Mononuclear cell (primary cell): ENCODE data around the gene DENND1B. TPM values are rescaled to one million over a fixed set of nuclear protein-coding genes. Genes with fewer than 3 reads are reported as not detected.
"Not testable (repeated sequence)": the region's sequence is repeated elsewhere in the genome, so short reads cannot be mapped to it uniquely, and the experiment has no call there.

Experiments
- H3K27me3 ChIP-seq: 2 replicates; pipeline ENCODE4 v1.6.0; 2011; ENCODE audit warnings: low read length, control low read depth; ENCODE audit not compliant: insufficient read depth
- H3K4me1 ChIP-seq: 2 replicates; pipeline ENCODE4 v1.5.1; 2011; ENCODE audit warnings: mild to moderate bottlenecking, low read length, control low read depth; ENCODE audit not compliant: insufficient read depth
- H3K4me3 ChIP-seq: 2 replicates; pipeline ENCODE4 v1.5.1; 2011; ENCODE audit warnings: mild to moderate bottlenecking, low read length, moderate library complexity
- H3K9me3 ChIP-seq: 2 replicates; pipeline ENCODE4 v1.5.1; 2011; ENCODE audit warnings: low read depth, mild to moderate bottlenecking, control low read depth, low read length
- total RNA-seq: library from RNA; depleted of rRNA; stranded (reverse); fragments of >200 nt; gene quantifications from one replicate; pipeline ENCODE4 v1.2.3, GENCODE V29; 2012

Gene DENND1B
- total RNA-seq, 1 donor: 54.8 TPM

DNA sequence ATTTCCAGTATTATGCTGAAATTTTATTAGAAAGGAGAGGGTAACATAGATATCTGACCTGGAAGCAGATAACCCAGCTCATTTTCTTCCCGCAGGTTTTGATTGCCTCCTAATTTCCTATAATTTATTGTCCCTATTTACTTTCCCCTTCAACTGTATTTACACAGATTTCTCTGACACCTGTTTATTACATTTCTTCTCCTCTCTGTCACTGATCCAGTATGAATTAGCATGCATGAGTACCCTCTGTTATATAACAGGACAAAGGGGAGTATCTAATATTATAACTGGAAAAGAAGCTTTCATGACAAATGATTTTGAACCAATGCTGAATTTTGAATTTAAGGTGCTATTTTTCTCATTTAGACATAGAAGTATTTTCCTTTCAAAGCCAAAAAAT, 37.4 kb downstream of the DENND1B start:
- no peaks in the 10 kb centered on the region for H3K27me3 ChIP-seq
- peaks cover 16% of the 10 kb centered on the region for H3K4me1 ChIP-seq
- H3K9me3 ChIP-seq: no peaks in the 10 kb centered on the region
- H3K4me3 ChIP-seq: no peak overlapping the region

DNA sequence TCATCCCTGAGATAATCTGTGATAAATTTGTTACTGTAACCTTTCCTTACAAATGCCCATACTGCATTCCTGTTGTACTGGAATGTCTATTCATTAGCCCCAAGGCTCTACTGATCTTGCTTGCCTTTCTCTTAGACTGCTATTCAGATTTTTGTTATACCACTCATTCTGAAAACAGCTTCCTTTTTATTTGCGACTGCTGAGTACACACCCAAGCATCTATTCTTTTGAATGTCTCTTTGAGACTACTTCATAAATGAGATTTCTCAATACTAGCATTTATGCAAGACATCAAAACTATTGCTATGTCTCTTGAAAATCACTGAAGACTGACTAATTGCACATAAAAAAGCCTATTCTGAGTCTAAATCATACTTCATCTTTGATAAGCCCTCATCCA, 38.6 kb downstream of the DENND1B start:
- H3K27me3 ChIP-seq: no peaks in the 10 kb centered on the region
- H3K4me3 ChIP-seq: no peak overlapping the region
- peaks cover 16% of the 10 kb centered on the region for H3K4me1 ChIP-seq
- H3K9me3 ChIP-seq: no peaks in the 10 kb centered on the region

DNA sequence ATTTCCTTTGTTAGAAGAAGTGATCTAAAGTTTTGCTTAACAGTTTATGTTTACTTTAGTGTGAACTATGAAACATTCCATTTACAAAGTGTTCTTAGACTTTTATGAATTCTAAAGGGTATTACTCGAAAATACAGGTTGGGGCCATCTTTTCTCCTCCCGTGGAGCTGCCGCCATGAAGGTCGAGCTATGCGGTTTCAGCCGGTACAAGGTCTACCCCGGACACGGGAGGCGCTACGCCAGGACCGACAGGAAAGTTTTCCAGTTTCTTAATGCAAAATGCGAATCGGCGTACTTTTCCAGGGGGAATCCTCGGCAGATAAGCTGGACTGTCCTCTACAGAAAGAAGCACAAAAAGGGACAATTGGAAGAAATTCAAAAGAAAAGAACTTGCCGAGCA, 39.8 kb downstream of the DENND1B start:
- H3K27me3 ChIP-seq: no peaks in the 10 kb centered on the region
- H3K4me1 ChIP-seq: peaks cover 16% of the 10 kb centered on the region
- no peak overlapping the region for H3K4me3 ChIP-seq
- H3K9me3 ChIP-seq: no peaks in the 10 kb centered on the region

DNA sequence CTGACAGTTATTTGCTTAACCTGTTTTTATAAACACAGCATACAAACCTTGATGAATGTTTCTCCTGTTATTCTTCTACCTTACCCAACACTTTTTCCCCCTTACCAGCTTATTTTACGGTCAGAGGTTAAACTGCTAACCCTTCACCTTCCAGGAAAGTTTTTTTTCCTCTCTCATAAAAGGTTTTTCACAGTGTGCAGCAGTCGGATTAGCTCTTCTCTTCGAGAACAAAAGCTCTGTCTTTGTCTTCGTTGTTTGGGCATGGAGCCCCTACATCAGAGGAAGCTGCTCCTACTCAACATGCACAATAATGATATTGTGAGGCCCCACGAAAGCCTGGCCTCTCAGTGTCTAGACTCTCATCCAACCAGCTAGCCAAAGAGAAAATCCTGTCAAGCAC, 42.0 kb downstream of the DENND1B start:
- no peaks in the 10 kb centered on the region for H3K9me3 ChIP-seq
- no peak overlapping the region for H3K4me3 ChIP-seq

DNA sequence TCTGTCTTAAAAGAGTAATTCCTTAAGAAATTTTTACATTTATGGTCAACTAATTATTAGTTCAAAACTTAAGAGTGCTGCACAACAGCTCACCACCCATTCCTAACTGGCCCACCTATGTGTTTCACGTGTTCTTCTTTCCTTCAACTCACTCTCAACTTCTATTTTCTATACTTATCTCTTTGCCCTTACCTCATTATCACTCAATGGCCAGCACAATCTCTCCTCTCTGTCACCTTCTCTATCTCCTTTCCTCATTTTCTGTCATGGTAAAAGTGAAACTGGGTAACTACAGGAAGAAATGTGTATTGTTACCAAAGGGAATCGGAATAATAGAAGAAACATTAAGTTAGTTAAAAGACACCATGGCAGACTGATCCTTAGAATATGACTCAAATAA, 43.1 kb downstream of the DENND1B start:
- Histone ChIP-seq H3K9me3 (no peaks in the 10 kb centered on the region), H3K4me3 (no peak overlapping the region), H3K27me3 (no peaks in the 10 kb centered on the region), H3K4me1 (peaks cover 10% of the 10 kb centered on the region)

More for the DNA sequence above, 42.0 kb downstream of the DENND1B start:
- H3K27me3 ChIP-seq: no peaks in the 10 kb centered on the region
- peaks cover 10% of the 10 kb centered on the region for H3K4me1 ChIP-seq

DNA sequence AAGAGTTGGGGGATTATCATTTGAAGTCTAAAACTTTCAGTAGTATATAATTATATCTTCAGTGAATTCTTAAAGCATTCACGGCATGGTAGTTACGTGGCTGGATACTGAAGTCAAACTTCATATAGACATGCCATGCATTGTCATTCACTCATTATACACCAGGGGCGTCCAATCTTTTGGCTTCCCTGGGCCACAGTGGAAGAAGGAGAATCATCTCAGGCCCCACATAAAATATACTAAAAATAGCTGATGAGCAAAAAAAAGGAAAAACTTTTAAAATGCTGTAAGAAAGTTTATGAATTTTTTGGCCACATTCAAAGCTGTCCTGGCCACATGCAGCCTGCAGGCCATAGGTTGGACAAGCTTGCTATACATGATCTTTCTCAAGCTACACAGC, 43.8 kb downstream of the DENND1B start:
- H3K9me3 ChIP-seq: peaks cover 1% of the 10 kb centered on the region

DNA sequence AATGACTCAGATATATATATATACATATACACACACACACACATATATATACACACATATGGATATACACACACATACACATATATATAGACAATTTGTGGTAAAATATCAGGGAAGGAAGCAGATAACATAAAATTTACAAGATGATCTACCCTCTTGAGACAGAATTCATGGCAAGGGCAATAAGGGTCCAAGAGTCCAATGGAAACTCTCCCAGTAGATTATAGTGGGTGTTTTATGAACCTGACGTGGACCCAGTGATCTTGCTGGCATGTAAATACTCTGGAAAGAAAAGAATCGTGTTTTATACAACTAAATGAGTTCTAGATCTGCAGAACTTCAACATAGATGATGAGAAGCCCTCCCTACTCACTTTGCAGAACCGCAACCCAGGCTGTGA, 49.3 kb downstream of the DENND1B start:
- peaks cover 27% of the 10 kb centered on the region for H3K9me3 ChIP-seq
- no peaks in the 10 kb centered on the region for H3K27me3 ChIP-seq
- H3K4me1 ChIP-seq: no peaks in the 10 kb centered on the region
- no peak overlapping the region for H3K4me3 ChIP-seq

More for the DNA sequence above, 43.8 kb downstream of the DENND1B start:
- Histone ChIP-seq H3K27me3 (no peaks in the 10 kb centered on the region), H3K4me3 (no peak overlapping the region), H3K4me1 (peaks cover 4% of the 10 kb centered on the region)

DNA sequence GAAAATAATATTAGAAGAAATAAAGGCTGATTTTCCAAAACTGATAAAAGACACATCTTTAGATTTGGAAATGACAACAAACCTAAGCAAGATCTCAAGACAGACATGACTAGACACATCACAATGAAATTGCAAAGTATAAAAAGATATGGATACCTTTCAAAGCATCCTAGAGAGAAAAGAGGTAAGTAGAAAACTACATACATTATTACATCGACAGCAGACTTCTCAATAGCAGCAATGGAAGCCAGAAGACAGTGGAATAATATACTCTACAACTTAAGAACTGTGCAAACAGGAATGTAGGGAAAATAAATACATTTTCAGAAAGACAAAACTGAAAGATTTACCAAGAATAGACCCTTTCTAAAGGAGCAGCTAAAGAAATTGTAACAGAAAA, 50.2 kb downstream of the DENND1B start:
- Histone ChIP-seq H3K4me3 (no peak overlapping the region), H3K9me3 (peaks cover 27% of the 10 kb centered on the region), H3K27me3 (no peaks in the 10 kb centered on the region), H3K4me1 (no peaks in the 10 kb centered on the region)

DNA sequence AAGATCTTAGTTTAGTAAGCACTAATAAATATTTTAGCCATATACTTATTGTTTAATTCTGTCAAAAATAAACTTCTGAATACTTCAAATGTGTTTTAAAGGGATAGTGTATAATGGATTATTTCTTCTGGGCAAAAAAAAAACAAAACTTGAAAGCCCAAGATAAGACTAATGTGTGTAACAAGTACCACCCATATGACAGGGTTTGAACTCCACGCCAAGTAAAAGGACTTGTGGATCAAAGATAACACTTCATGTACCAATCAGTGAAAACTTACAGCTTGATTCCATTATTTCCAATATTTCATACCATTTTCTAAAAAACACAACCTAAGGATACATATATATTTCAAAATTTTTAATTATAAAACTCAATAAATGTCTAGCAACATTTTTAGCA, 59.5 kb downstream of the DENND1B start:
- Histone ChIP-seq H3K4me1 (no peaks in the 10 kb centered on the region), H3K4me3 (no peak overlapping the region), H3K27me3 (no peaks in the 10 kb centered on the region), H3K9me3 (no peaks in the 10 kb centered on the region)

DNA sequence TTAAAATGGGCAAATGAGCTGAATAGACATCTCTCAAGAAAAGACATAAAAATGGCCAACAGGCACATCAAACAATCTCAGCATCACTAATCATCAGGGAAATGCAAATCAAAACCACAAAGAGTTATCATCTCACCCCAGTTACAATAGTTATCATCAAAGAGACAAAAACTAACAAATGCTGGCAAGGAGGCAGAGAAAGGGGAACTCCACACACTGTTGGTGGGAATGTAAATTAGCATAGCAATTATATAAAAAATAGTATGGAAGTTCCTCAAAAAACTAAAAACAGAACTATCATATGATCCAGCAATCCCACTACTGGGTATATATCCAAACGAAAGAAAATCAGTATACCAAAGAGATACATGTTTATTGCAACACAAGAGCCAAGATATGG, 68.7 kb downstream of the DENND1B start:
- Histone ChIP-seq H3K9me3 (no peaks in the 10 kb centered on the region), H3K4me3 (no peak overlapping the region), H3K27me3 (no peaks in the 10 kb centered on the region), H3K4me1 (no peaks in the 10 kb centered on the region)

DNA sequence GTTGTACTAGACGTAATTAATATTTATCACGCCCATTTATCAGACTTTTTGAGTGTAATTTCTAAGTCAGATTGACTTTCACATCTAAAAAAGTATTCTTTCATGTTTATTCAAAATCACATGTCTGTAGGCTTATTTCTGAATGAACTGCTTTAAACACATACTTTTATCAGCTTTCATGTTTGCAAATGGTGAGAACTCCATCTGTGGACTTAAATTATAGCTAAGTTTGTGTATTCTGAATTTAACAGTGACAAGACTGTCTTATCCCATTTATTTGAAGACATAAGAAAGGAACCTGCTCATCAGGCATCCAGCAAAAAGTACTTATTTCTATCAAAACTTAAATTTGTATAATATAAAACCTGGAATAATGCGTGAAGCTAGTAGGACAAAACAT, 69.3 kb downstream of the DENND1B start:
- H3K27me3 ChIP-seq: no peaks in the 10 kb centered on the region
- H3K9me3 ChIP-seq: no peaks in the 10 kb centered on the region
- no peak overlapping the region for H3K4me3 ChIP-seq
- no peaks in the 10 kb centered on the region for H3K4me1 ChIP-seq

DNA sequence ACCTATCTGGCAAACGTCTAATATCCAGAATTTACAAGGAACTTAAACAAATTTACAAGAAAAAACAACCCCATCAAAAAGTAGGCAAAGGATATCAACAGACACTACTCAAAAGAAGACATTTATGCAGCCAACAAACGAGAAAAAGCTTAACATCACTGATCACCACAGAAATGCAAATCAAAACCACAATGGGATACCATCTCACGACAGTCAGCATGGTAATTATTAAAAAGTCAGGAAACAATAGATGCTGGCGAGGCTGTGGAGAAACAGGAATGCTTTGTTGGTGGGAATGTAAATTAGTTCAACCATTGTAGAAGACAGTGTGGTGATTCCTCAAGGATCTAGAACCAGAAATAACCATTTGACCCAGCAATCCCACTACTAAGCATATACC, 74.6 kb downstream of the DENND1B start:
- not testable (repeated sequence) for H3K4me3 ChIP-seq, H3K27me3 ChIP-seq, H3K9me3 ChIP-seq, H3K4me1 ChIP-seq

DNA sequence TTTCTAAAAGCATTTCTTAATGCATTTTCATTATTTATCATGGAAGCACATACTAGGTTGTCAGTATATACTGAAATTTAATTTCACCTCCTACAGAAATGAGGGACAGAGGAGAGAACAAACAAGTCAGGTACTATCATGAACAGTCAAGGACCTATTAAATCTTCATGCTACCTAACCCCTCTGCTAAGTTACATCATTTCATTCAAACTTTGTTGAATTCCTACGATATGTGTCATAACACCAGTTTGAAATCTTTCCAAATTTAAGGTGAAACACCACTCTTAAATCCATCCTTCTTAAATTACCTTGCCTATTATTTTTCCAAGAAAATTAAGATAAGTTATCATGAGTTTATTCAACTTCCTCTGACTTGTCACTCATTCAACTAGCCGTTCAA, 78.9 kb downstream of the DENND1B start:
- Histone ChIP-seq H3K27me3 (no peaks in the 10 kb centered on the region), H3K9me3 (no peaks in the 10 kb centered on the region), H3K4me1 (no peaks in the 10 kb centered on the region), H3K4me3 (no peak overlapping the region)

DNA sequence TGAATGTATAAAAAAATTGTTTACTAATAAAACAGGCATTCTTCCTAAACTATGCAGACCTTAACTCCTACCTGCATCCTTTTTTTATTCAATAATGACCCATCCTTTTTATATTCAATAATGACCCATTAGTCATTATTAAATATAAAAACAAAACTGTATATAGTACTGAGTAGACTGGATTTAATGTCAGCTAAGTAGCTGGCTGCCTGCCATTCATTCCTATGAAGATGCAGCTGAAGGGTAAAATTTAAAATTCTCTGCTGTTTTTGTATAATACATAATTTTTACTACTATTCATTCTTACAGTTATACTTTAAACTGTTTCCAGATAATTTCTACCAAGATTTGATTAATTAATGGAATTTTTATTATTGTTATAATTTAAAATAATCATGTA, 79.3 kb downstream of the DENND1B start:
- Histone ChIP-seq H3K27me3 (no peaks in the 10 kb centered on the region), H3K9me3 (no peaks in the 10 kb centered on the region), H3K4me1 (no peaks in the 10 kb centered on the region), H3K4me3 (no peak overlapping the region)

DNA sequence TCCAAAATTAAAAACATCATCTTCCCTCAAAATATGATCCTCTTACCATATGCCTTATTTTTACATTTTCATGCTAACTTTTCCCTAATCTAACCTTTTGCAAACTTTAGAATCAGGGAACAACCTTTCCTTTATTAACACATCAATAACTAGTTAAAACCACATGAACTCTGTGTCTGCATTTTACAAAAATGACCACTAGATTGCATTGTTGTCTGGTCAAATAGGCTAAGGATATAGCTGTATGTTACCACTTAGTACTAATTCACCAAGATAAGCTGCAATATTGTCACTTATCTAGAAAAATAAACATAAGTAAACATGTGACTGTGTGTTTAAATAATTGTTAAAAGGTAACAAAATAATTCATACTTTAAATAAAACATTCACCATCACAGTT, 82.3 kb downstream of the DENND1B start:
- H3K4me1 ChIP-seq: no peaks in the 10 kb centered on the region
- H3K9me3 ChIP-seq: peaks cover 7% of the 10 kb centered on the region
- H3K4me3 ChIP-seq: no peak overlapping the region
- no peaks in the 10 kb centered on the region for H3K27me3 ChIP-seq

DNA sequence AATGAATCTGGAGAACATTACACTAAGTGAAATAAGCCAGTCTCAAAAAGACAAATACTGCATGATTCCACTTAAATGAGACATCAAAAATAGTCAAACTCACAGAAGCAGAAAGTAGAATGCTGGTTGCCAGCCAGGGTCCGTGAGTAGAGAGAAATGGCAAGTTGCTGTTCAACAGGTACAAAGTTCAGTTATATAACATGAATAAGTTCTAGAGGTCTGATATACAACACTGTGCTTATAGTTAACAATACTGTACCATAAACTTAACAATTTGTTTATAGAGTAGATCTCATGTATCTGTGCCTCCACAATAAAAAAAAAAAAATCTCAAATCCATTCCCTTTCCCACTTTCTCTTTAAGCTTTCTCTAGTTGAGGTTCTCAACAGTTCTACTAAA, 83.5 kb downstream of the DENND1B start:
- no peaks in the 10 kb centered on the region for H3K4me1 ChIP-seq
- H3K4me3 ChIP-seq: no peak overlapping the region
- H3K27me3 ChIP-seq: no peaks in the 10 kb centered on the region
- peaks cover 7% of the 10 kb centered on the region for H3K9me3 ChIP-seq

DNA sequence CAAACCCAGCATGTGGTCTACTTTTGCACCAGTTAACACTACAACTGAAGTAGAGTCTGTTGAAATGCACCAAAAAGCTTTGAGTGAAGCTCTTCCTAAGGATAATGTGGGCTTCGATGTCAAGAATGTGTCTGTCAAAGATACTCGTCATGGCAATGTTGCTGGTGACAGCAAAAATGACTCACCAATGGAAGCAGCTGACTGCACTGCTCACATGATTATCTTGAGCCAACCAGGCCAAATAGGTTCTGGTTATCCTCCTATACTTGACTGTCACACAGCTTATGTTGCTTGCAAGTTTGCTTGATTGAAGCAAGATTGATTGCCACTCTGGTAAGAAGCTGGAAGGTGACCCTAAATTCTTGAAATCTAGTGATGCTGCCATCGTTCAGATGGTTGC, 85.2 kb downstream of the DENND1B start:
- H3K9me3 ChIP-seq: peaks cover 7% of the 10 kb centered on the region
- no peaks in the 10 kb centered on the region for H3K4me1 ChIP-seq
- no peak overlapping the region for H3K4me3 ChIP-seq
- H3K27me3 ChIP-seq: no peaks in the 10 kb centered on the region
